HG03060 (cell line): ENCODE measurements around the gene COQ6.
"Not testable (repeated sequence)": the region's sequence is repeated elsewhere in the genome, so short reads cannot be mapped to it uniquely, and the experiment has no call there.

Experiments
- ATAC-seq: cut with Tn5 transposase; IDR thresholded peaks from one replicate; pipeline ENCODE4 v1.9.1; 2021; ENCODE audit warnings: low read depth, moderate number of reproducible peaks; ENCODE audit not compliant: unreplicated experiment

The COQ6 gene

DNA sequence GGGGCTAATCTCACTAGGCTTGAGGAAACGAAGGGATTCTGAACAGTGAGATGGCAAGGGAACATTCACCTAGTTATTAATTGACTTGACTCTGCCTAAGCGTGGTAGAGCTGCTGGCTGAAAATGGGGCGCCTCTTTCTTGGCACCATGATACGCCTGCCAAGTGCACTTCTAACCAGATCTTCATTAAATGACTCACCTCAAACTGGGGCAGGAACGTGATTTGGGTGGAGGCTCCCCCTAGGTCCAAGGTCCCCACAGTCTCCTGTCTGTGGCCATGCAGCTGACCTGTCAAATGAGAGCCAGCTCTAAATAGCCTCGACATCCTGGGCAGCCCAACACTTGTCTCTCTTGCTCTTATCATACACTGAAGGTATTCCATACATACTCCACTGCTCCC is 26.0 kb downstream of the COQ6 start:
- ATAC-seq = no peak

DNA sequence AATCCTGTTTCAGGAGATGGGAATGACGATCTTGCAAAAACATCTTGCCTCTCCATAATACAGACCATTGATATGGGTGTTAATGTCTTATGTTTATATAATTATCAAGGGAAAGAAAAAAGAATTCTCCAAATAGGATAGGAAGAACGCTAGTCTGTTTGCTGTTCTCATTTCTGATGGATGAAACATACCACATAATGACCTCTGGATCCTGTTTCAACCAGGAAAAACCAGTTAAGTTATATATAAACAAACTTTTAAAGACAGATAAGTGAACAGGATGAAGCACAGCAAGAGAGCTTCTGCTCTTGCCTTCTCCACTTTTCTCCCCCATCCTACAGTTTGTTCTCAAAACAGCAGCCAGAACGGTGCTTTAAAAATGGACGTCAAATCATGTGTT is 27.8 kb downstream of the COQ6 start:
- no peak for ATAC-seq

DNA sequence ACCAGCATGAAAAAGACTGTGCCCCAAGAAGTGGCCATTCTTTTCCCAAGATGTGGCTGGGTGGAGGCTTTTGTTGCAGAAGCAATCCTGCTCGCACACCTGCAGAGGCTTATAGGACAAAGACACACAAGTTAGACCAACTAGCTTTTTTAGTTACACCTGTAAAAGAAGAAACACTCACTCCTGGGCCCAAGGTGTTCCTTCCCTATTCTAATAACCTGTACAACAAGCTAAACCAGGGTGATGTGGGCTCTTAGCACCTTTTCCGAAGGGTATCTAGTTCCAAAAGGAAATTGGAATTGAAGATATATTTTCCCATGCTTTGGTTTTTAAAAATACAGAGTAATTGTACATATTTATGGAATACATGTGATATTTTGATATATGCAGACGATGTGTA is 38.0 kb downstream of the COQ6 start:
- no peak for ATAC-seq

DNA sequence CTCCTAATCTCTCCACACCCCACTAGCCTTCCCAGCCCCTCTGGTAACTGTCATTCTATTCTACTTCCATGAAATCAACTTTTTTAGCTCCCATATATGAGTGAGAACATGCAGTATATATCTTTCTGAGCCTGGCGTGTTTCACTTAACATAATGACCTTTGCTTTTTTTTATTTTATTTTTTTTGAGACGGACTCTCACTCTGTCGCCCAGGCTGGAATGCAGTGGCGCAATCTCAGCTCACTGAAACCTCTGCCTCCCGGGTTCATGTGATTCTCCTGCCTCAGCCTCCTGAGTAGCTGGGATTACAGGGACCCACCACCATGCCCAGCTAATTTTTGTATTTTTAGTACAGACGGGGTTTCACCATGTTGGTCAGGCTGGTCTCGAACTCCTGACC is 38.6 kb downstream of the COQ6 start:
- not testable (repeated sequence) for ATAC-seq

DNA sequence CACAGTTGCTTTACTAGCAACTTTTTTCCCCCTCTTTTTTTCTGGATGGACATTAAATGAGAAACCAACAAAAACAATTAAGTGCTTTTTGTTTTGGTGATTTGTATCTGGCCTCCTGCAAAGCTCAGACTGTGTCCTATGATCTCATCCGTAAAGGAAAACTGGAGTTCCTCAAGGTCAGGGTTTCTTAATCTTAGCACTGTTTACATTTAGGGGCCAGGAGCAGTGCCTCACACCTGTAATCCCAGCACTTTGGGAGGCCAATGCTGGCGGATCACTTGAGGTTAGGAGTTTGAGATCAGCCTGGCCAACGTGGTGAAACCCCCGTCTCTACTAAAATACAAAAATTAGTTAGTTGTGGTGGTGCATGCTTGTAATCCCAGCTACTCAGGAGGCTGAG is 41.0 kb downstream of the COQ6 start:
- ATAC-seq = no peak

DNA sequence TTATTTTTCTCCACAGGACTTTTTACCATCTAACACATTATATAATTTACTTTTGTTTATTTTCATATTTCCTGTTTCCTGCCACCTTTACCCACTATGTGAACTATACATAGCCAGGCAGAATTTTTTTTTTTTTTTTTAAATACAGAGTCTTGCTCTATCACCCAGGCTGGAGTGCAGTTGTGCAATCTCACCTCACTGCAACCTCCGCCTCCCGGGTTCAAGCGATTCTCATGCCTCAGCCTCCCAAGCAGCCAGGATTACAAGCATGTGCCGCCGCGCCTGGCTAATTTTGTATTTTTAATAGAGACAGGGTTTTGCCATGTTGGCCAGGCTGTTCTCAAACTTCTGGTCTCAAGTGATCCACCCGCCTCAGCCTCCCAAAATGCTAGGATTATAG is 44.8 kb downstream of the COQ6 start:
- not testable (repeated sequence) for ATAC-seq

DNA sequence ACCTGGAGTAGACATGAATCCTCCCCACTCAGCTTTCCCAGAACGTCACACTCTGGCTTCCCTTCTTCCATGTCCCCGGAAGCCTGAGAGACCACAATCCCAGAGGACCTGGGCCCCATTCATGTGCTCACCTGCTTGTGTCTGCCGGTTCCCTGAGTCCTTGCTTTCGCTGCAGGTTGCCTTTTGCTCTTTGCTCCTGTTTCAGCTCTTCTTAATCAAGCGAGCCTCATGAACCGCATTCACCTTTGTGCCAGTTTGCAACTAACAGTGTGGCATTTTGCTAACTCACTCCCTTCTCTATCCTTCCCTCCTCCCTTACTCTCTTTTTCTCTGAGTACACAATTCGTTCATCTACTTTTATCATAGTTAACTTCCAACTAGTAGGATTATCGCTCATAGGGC is 45.9 kb downstream of the COQ6 start:
- no peak for ATAC-seq

DNA sequence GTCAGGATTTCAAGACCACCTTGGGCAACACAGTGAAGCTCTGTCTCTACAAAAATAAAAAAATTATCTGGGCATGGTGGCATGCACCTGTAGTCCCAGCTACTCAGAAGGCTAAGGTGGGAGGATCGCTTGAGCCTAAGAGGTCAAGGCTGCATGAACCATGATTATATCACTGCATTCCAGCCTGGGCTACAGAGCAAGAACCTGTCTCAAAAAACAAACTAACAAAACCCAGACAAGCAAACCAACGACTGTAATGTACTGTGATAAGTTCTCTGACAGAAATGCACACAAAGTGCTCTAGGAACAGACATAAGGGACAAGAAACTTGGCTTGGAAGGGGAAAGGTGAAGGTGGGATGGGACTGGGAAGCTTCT is 46.6 kb downstream of the COQ6 start:
- ATAC-seq = no peak

DNA sequence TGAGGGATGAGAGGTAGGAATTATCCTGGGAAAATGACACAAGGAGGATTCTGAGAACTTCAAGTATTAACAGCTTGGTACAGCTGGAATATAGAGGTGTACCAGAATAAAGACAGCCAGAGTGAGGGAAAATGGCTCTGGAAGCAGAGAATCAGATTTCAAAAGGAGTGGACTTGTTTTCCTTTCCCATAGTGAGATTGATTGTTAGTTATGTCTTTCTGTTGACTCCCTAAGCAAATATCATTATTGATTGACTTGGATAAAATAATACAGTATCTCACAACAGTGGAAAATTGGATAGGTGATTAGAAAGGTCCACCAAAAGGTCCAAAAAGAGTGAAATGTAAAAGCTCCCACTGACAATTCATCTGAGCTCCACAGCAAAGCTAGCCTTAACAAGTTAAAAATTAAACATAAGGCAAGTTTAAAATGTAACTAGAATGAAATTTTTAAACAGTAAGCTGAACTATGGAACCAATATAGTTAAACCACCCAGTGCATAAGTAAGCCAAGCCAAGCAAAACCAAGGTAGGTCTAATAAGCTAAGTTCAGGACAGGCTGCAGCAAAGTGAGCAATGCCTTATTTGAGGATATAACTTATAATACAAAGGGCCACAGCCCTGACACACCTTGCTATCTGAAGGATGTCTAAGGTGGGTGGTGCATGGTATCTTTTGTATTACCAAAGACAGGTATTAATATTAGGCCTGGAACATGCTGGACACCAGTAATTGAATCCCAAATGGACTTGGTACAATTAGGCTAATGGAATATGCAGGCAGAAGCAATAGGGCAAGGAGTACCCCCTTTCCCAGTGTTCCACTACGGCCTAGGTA is 47.2 kb downstream of the COQ6 start:
- ATAC-seq = no peak

DNA sequence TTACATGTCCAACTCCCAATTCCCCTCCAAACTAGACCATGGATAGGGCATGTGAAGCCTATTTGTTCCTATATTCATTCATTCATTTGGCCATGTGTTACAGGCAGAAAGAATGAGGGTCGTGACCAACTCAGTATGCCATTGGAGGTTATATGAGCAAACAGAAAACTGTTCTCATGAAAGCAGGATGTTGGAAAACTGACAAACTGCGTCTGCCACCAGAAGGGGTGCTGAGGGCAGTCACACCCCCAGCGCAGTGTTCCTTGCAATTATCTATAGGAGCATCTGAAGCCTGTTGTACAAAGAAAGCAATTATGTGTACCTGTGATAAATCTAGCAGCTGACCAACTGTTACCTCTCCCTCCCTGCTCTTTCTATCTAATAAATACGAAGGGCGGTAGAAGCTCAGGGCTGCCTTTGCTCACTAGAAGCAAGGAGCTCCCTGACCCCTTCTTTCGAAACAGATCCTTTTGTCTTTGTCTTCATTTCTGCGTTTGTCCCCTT is 47.9 kb downstream of the COQ6 start:
- no peak for ATAC-seq

DNA sequence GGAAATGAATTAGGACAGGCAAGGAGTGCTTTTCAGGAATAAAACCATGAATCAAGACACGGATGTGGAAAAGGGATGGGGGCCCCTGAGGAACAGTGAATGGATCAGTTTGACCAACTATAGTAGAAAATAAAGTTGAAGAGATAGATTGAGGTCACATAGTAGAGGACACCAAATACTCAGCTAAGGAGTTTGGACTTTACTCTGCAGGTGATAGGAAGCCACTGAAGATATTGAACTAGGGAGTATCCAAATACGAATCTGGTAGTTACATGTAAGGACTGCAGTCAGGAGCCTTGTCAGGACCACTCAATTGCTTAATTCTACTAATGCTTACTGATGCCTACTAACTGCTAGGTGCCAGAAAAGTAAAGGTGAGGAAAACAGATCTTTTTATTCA is 48.6 kb downstream of the COQ6 start:
- ATAC-seq = no peak

DNA sequence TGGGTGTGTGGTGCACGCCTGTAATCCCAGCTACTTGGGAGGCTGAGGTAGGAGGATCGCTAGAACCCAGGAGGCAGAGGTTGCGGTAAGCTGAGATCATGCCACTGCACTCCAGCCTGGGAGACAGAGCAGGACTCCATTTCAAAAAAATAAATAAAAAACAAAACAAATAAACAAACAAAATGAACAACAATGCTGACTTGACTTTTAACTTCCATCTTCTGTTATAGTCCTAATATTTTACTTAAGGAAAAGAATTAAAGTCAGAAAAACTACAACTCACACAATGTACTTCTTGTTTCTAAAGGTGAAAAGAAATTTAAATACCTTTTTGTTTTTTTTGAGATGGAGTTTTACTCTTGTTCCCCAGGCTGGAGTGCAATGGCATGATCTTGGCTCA is 55.6 kb downstream of the COQ6 start:
- ATAC-seq = not testable (repeated sequence)

DNA sequence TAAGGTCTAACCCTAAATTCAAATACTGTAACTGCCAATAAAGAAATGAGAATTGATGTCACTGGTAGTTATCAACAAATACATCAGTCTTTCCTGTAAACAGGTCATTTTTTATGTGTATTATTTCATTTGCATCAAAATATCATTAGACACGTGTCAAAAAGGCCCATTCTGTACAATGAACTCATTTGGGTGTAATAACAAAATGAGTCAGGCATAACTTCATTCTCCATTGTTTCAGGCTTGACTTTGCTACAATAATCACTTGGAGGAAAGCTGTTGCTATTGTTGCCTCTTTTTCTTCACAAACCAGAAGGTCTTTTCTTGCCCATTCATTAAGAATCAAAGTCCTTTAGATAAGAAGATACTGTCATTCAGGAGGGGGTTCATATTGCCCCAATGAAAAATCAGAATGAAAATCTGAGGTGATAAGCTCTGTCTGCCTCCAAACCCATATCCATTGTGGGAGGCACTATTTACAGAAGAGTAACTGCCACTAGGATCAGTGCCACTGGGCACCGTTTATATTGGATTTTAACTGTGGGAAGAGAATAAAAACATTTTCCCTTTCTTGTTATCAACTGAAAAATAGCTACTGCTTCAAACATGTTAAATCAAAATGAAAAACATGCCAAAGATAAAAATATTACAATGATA is 58.9 kb downstream of the COQ6 start:
- no peak for ATAC-seq
